ENCODE measurements around the gene NTMT1.
"Not testable (repeated sequence)": the region's sequence is repeated elsewhere in the genome, so short reads cannot be mapped to it uniquely, and the experiment has no call there.

Gene NTMT1

DNA sequence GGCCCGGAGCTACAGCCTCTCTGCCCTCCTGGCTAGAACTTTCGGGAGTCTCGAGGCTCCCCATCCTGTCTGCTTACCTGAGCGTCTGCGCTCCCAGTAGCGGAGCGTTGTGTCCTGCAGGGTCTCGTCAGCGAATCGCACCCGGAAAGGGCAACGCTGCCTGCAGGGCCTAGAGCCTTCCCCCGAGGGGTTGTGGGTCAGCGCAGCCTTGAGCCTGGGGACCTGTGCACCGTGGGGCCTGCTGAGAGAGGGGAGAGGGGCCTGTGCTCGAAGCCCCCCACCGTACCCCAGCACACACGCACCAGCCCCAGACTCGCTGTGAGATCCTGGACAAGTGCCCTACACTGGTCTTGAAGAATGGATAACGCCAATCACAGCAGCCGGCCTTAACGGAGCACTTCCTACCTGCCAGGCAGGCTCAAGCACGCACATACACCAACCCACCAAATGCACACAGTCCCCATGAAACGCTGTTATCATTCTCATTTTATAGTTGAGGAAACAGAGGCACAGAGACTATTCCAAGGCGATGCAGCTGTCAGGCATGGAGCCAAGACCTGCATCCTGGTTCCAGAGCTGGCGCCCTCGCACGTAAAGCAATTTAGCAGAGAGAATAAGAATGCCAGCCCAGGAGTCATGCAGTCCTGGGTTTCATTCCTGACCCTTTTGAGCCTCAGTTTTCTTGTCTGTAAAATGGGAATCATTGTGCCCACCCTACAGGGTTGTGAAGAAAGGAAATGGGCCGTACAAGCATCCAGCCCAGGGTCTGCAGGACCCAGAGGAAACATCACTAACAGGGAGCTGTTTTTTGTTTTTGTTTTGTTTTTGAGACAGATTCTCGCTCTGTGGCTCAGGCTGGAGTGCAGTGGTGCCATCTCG lies 10.3 kb upstream of the NTMT1 start:
- no peak for DNase-seq (ENCODE audit: low spot score)

DNA sequence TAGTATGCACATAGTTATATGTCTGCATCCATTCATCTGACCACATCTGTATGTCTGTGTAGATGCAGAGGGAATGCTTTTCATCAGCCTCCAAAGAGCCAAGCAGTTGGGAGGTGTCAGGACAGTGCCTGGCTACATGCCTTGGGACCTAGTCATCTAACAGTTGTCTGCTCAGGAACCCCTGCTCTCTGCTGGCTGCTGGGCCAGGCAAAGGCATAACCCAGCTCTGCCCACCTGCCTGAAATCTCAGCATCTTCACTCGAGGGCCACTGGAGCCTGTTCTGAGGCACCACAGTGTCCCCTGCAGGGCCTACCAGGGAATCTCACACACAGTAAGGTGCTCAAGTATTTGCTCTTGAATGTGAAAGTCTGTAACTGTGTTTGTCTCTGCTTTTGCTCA lies 8.8 kb upstream of the NTMT1 start:
- no peak for DNase-seq (ENCODE audit: low spot score)

DNA sequence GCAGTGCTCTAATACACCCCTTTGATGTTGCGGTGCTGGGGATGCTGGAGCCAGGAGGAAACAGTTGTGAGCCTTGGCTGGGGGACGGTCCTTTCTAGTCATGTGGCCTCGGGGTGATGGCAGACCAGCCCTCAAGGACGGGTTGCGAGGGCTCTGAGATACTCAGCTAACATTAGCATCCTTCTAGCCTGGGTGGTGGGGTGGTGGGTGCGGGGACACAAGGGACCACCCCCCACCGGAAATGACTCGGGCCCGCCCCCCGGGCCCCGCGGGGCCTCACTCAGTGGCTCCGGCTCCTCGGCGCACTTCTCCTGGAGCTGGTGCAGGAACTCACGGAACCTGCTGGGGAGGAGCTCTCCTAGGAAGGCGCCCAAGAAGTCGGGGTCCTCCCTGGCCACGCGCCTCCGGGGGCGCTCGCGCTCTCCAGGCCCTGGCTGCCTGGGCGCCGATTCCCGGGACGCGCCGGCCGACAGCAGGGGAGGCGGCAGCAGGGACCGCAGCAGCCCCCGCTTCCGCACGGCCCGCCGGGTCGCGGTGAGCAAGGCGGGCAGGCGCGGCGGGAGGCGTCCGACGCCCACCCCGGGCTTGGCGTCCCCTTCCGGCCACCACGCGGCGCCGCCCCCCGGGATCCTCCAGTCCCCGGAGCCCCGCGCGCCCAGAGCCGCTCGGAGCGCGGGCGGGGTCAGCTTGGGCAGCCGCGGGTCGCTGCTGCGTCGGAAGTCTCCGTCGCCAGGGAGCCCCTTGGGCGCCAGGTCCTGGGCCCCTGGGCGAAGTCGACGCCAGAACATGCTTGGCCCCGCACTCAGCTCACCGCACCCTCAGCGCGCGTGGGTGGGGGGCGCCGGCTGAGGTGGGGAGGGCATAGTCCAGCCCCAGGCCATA lies 5.9 kb upstream of the NTMT1 start:
- no peak for DNase-seq (ENCODE audit: low spot score)

- no peak for DNase-seq (ENCODE audit: low spot score)
Observed at GRCh38 chr9:129620669-129621295, 5.2 kb upstream of the NTMT1 start, which contains the start of gene C9orf50. C9orf50 (minus strand) TSS chr9:129621101; CDS start chr9:129620574, 527 bp downstream.

DNA sequence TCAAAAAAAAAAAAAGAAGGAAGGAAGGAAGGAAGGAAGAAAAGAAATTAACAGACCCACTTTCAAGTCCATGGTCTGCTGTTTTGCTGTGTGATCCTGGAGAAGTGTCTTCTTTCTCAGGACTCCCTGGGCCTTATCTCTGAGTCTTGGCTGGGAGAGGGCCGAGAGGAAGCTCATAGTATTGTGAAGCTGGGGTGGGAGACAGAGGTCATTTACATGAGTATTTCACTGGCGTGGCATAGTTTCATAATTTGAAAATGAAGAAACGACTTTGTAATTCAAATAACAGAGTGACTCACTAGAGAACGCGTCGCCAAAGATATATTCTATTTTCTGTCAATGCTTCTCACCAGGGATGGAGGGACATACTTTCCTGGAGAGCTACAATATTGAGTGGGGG lies 2.6 kb upstream of the NTMT1 start:
- DNase-seq (ENCODE audit: low spot score): no peak

DNA sequence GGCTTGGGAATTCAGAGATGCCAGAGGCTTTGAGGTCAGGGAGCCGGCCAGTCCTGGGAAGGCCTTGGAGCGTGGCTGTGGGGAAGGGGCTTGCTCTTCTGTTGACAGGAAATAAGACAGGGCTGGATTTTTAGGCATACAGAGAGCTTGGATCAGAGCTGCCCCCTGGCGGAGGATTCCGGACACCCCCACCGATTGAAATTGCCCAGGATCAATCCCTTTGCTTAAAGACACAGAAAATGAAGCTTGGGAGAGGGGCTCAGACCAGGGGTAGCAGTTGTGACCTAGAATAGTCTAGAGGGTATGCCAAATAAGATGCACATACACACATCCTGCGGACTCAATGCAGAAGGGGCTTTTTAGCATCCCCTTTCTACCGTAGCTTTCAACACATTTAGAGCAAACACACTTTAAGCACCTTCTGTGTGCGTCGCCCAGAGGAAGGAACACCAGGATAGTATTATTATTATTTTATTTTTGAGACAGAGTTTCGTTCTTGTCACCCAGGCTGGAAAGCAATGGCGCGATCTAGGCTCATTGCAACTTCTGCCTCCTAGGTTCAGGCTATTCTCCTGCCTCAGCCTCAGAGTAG lies 1.7 kb upstream of the NTMT1 start:
- DNase-seq (ENCODE audit: low spot score): peak; percentile 61

- no peak for DNase-seq (ENCODE audit: low spot score)
Observed at GRCh38 chr9:129624947-129625346, 1.0 kb upstream of the NTMT1 start.

DNA sequence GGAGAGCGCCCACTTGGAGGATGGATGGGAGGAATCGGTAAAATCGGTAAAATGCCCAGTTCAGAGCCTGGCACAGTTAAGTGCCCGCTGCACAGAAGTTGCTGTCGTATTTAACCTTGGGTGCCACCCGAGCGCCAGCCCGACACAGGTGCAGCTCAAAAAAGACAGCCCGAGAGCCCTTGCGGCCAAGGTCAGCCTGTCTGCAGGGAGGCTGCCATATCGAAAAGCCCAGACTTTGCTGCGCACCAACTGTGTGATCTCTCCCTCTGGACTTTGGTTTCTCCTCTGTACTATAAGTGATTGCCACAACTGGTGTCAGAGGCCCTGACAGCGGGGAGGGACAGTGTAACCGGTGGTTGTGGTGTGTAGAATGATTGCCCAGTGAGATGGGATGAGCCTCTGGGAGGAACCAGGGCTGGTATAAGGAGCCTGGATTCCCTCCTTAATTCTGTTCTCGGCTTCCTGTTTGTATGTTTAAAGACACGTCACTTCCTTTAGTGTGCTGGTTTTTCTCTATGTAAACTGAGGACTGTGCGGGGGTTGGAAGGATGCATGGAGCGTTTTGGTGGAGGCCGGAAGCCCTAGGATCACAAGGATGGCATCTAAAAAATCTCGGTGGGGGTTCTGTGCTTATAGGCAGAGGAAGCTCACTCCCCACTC lies 792 bp downstream of the NTMT1 start:
- no peak for DNase-seq (ENCODE audit: low spot score)

DNA sequence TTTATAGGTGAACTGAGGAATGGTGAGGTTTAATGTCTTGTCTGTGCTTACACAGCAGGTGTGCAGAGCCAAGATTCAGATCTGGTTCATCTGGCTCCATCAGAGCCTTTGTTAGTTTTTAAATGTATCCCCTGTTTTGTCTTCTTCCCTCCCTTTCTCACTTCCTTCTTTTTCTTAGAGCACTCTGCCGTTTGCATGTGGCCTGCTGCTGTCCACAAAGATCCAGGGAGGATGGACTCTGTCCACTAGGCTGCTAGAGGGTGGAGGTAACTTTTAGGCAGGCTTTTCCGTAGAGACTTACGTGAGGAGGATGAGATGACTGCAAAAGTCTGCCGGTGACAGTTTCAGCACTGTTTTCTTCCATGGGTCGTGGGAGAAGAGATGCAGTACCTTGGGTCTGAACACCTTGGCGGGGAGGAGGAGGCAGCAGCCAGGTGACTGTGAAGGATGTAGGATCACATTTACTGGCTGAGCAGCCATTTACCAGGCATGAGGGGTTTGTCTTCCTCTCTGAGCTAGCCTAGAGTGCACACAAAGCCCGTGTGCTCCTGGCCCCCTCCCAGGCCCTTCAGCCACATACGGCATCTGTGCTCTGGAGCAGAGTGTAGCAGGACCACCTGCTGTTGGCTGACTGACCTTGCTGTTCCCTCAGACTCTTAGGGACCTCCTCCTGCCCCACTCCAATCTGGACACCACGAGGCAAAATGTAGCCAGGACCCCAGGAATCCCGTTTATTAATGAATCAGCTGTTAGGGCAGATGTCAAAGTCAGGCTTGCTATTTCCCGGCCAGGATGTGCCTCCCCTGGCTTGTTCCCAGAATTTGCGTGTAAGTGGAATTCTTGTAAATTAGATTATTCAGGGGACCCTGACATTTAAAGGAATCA lies 1.8 kb downstream of the NTMT1 start:
- no peak for DNase-seq (ENCODE audit: low spot score)

DNA sequence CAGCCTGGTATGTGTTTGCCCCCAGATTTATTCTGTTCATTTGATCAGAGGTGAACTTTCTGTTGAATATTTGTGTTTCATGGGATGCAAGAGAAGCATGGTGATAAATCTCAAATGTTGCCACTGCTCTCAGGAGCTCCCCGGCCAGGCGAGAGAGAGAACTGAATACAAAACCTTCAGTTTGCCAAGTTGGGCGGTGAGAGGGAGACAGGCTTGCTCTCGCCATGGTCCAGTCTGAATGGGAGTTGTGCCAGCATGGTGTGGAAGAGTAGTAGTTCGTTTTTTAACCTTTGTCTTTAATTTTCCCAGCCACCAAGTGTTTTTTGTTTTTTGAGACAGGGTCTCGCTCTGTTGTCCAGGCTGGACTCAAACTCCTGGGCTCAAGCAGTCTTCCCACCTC lies 2.7 kb downstream of the NTMT1 start:
- DNase-seq (ENCODE audit: low spot score): no peak

GRCh38 chr9:129629251-129629820 lies 3.4 kb downstream of the NTMT1 start:
- DNase-seq (ENCODE audit: low spot score): no peak

GRCh38 chr9:129630967-129631673 lies 5.2 kb downstream of the NTMT1 start:
- DNase-seq (ENCODE audit: low spot score): no peak

DNA sequence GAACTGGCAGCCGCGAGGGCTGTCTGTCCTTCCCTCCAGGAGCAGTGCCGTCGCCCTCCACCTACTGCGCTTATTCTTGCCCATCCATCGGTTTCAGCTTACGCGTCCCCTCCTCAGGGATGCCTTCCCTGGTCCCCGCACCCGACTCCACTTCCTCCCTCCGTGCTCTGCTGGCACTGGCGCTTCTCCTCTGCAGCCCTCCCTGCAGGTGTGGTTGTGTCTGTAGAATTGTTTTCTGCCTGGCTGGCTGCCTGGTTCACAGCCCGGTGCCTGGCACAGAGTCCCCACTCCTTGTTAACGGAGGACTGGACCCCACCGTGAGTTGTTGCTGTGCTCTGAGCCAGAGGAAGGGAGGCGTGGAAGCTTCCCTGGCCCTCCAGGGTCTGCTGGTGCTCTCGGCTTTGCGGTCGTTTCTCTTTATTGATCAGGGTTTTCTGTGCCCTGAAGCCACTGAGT lies 5.7 kb downstream of the NTMT1 start:
- DNase-seq (ENCODE audit: low spot score): no peak

- no peak for DNase-seq (ENCODE audit: low spot score)
Observed at GRCh38 chr9:129632460-129632859, 6.5 kb downstream of the NTMT1 start.

DNA sequence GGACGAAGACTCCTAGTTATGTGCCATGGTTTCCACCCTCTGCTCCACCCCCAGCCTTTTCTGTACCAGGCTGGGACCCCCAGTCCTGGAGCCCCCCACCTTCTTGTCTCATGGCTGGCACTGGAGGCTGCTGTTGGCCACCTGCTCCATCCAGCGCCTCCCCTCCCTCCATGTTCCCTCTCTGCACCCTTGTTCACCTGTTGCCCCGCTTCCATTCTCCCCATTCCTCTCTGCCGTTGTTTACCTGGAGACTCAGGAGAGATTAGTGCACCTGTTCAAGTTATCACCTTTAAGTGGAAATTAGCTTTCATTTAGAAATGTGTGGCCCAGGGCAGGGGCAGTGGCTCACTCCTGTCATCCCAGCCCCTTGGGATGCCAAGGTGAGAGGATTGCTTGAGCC lies 7.2 kb downstream of the NTMT1 start:
- DNase-seq (ENCODE audit: low spot score): no peak

DNA sequence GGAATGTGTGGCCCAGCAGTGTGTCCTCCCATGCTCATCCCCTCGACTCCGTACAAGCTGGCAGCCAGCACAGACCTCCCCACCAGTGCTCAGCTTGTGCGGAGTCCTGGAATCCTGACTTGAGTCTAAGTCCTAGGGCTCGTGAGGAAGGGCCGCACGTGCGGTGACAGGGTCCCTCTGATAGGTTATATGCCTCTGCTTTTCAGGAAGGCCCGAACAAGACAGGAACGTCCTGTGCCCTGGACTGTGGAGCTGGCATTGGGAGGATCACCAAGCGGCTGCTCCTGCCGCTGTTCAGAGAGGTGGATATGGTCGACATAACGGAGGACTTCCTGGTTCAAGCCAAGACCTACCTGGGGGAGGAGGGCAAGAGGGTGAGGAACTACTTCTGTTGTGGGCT lies 7.9 kb downstream of the NTMT1 start:
- DNase-seq (ENCODE audit: low spot score): no peak

DNA sequence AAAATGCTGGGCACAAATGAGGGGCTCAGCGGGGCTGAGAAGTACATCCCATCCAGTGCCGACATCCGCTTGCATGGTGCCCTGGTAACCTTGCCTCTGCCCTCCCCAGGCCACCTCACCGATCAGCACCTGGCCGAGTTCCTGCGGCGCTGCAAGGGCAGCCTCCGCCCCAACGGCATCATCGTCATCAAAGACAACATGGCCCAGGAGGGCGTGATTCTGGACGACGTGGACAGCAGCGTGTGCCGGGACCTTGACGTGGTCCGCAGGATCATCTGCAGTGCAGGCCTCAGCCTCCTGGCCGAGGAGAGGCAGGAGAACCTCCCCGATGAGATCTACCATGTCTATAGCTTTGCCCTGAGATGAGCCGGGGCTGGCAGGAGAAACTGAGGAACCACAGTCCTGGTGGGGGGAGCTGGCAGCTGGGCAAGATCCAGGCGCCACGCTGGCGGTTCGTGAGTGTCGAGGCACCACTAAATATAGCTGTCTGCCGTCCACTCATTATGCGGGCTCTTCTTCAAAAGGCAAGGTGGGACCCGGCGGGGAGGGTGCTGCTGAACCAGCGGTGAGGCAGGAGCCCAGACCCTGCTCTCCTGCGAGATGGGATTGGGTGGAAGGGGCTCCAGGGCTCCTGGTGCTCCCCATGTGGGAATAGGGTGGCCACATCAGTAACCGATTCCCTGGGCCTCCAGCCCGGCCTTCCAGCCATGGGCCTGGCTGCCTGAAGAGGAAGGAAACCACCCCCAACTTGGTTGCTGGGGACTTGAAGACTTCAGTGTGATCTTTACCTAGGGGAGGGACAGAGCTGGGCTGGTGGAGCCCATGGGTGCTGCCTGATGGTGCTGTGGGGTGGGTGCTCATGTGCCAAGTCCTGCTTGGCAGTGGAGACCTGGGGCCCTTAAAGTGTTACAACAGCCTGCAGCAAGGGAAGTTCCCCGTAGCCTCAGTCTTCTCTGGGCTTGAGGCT lies 9.4 kb downstream of the NTMT1 start:
- no peak for DNase-seq (ENCODE audit: low spot score)

GRCh38 chr9:129636343-129636742 lies 10.4 kb downstream of the NTMT1 start:
- not testable (repeated sequence) for DNase-seq (ENCODE audit: low spot score)
